ENCODE data around the gene ZNF549. TPM values are rescaled to one million over a fixed set of nuclear protein-coding genes. Genes with fewer than 3 reads are reported as not detected.

Gene ZNF549
- total RNA-seq, 1 donor from 2014 or later, result 2.2 TPM

- intact Hi-C loops (cut with DNase I), result no loop called here
- H3K4me3 ChIP-seq, result no peak overlapping the region
- TF ChIP-seq CTCF (IDR thresholded peaks at IDR 0.05), result no peak
- DNase-seq (ENCODE audit: low spot score in 2 of 2), result no peak
- H3K27me3 ChIP-seq, result no peaks in the 10 kb centered on the region
- peaks cover 80 to 96% of the 10 kb centered on the region in 2 donors for H3K36me3 ChIP-seq
- no peak overlapping the region for H3K27ac ChIP-seq
- peaks cover 65 to 97% of the 10 kb centered on the region in 2 donors for H3K9me3 ChIP-seq
- no peaks in the 10 kb centered on the region for H3K4me1 ChIP-seq
Observed at GRCh38 chr19:57552432-57552831, 25.3 kb downstream of the ZNF549 start.

- no peak for DNase-seq (ENCODE audit: low spot score in 2 of 2)
- no peak for TF ChIP-seq CTCF (IDR thresholded peaks at IDR 0.05)
- Histone ChIP-seq H3K36me3 (peaks cover 29 to 44% of the 10 kb centered on the region in 2 donors), H3K4me3 (peak overlapping the region in 1 of 2 donors; percentile 18), H3K9me3 (peaks cover 20 to 61% of the 10 kb centered on the region in 2 donors), H3K4me1 (peaks cover 0 to 8% of the 10 kb centered on the region in 2 donors), H3K27me3 (no peaks in the 10 kb centered on the region), H3K27ac (no peak overlapping the region)
- intact Hi-C loops (cut with DNase I), result no loop called here
Observed at GRCh38 chr19:57557659-57558058, 30.5 kb downstream of the ZNF549 start.

- H3K27ac ChIP-seq, result no peak overlapping the region
- peaks cover 0 to 8% of the 10 kb centered on the region in 2 donors for H3K4me1 ChIP-seq
- peak overlapping the region; percentile 84 to 99 for H3K4me3 ChIP-seq
- no peak for DNase-seq (ENCODE audit: low spot score in 2 of 2)
- TF ChIP-seq CTCF (IDR thresholded peaks at IDR 0.05), result no peak
- intact Hi-C loops (cut with DNase I), result no loop called here
- peaks cover 18 to 61% of the 10 kb centered on the region in 2 donors for H3K9me3 ChIP-seq
- H3K36me3 ChIP-seq, result peaks cover 22 to 35% of the 10 kb centered on the region in 2 donors
- H3K27me3 ChIP-seq, result no peaks in the 10 kb centered on the region
Observed at GRCh38 chr19:57558525-57558924, 31.4 kb downstream of the ZNF549 start.

GRCh38 chr19:57559008-57559403 is 31.9 kb downstream of the ZNF549 start:
- Histone ChIP-seq H3K4me3 (peak overlapping the region; percentile 84 to 99), H3K9me3 (peaks cover 21 to 59% of the 10 kb centered on the region in 2 donors), H3K27me3 (no peaks in the 10 kb centered on the region), H3K36me3 (peaks cover 19 to 30% of the 10 kb centered on the region in 2 donors), H3K4me1 (peaks cover 0 to 8% of the 10 kb centered on the region in 2 donors), H3K27ac (peak overlapping the region; percentile 2 to 44)
- intact Hi-C loops (cut with DNase I), result loop anchor here (1.0 kb wide), 3 partner anchors 19 to 72 kb away; partner anchors contain the start of genes ZNF416, ZNF419 and ZNF549
- TF ChIP-seq CTCF (IDR thresholded peaks at IDR 0.05), result no peak
- no peak for DNase-seq (ENCODE audit: low spot score in 2 of 2)

- Histone ChIP-seq H3K27ac (peak within 1 kb of the TSS; percentile 2 to 44), H3K36me3 (peaks cover 18 to 25% of the 10 kb centered on the region in 2 donors), H3K27me3 (no peaks in the 10 kb centered on the region), H3K4me3 (peak within 1 kb of the TSS; percentile 84 to 99), H3K4me1 (peaks cover 0 to 8% of the 10 kb centered on the region in 2 donors), H3K9me3 (peaks cover 22 to 59% of the 10 kb centered on the region in 2 donors)
- no peak for TF ChIP-seq CTCF (IDR thresholded peaks at IDR 0.05)
- peak; percentile 56 to 94 for DNase-seq (ENCODE audit: low spot score in 2 of 2)
- intact Hi-C loops (cut with DNase I), result loop anchor here (1.0 kb wide), 4 partner anchors 19 to 72 kb away; partner anchors contain the start of genes ZNF416, ZNF419 and ZNF549
Observed at GRCh38 chr19:57559404-57560025, 32.4 kb downstream of the ZNF549 start, which contains the start of gene ZNF550. Gene ZNF550 (minus strand): TSS chr19:57559863. CDS start chr19:57559682, 181 bp downstream.

Measured in ascending aorta (tissue), 2 donors.